SU-DHL-6 (cell line): ENCODE data around the gene PLCD1.

Source experiments
- EZH2phosphoT487 ChIP-seq: fragments of 200-600 bp; sonication (generic), shearing (Covaris generic); conservative IDR thresholded peaks from 2 replicates; pipeline ENCODE4 v1.6.1; 2018; ENCODE audit warnings: mild to moderate bottlenecking, antibody characterized with exemption, low read length, moderate library complexity, mixed read lengths
- TF ChIP-seq, protein P1 (sequence below): fragments of 200-600 bp; sonication (generic); IDR thresholded peaks from one replicate; pipeline ENCODE4 v1.5.1; 2017; ENCODE audit warnings: antibody characterized with exemption, mild to moderate bottlenecking, low read length, moderate library complexity; ENCODE audit not compliant: insufficient read depth, poor library complexity, severe bottlenecking

DNA sequence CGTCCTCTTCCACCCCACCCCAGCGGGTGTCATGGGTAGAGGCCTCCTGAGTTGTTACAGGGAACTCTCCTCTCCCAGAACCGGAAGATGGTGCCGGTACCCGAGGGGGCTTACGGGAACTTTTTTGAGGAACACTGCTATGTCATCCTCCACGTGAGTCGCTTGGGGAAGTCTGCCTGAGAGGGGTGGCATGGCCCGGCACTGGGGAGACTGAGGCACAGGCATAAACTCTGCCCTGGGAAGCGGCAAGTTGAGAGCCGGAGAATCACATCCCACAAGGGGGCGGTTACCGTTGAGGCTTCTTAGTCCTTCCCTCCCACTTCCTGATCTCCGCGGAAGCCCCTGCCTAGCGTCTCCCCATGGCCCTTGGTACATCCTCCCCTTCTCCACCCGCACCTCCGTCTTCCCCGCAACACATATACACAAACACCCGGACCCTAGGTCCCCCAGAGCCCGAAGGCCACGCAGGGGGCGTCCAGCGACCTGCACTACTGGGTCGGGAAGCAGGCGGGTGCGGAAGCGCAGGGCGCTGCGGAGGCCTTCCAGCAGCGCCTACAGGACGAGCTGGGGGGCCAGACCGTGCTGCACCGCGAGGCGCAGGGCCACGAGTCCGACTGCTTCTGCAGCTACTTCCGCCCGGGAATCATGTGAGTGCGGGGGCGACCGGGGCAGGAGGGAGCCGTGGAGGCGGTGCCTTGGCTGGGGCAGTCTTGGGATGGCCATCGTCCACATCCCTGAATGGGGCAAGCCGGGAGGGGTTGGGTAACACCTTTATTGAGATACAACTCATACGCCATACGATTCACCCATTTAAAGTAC, 35.4 kb downstream of the PLCD1 start:
- TF ChIP-seq, protein P1, sequence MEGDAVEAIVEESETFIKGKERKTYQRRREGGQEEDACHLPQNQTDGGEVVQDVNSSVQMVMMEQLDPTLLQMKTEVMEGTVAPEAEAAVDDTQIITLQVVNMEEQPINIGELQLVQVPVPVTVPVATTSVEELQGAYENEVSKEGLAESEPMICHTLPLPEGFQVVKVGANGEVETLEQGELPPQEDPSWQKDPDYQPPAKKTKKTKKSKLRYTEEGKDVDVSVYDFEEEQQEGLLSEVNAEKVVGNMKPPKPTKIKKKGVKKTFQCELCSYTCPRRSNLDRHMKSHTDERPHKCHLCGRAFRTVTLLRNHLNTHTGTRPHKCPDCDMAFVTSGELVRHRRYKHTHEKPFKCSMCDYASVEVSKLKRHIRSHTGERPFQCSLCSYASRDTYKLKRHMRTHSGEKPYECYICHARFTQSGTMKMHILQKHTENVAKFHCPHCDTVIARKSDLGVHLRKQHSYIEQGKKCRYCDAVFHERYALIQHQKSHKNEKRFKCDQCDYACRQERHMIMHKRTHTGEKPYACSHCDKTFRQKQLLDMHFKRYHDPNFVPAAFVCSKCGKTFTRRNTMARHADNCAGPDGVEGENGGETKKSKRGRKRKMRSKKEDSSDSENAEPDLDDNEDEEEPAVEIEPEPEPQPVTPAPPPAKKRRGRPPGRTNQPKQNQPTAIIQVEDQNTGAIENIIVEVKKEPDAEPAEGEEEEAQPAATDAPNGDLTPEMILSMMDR: no peak
- TF ChIP-seq EZH2phosphoT487: no peak
